GM19395 (cell line): Measurements from ENCODE around the gene NEXMIF.
"Not testable (repeated sequence)": the region's sequence is repeated elsewhere in the genome, so short reads cannot be mapped to it uniquely, and the experiment has no call there.

ENCODE experiments used
- ATAC-seq: cut with Tn5 transposase; IDR thresholded peaks from one replicate; pipeline ENCODE4 v1.9.1; 2021; ENCODE audit warnings: mild to moderate bottlenecking, moderate library complexity; ENCODE audit not compliant: unreplicated experiment

The NEXMIF gene

GRCh38 chrX:74925225-74926088, at the start of gene NEXMIF:
TSS of gene NEXMIF (minus strand) at chrX:74925452.
- ATAC-seq, result peak; percentile 62

- ATAC-seq, result not testable (repeated sequence)
These were observed 36.7 kb upstream of the NEXMIF start for GRCh38 chrX:74961962-74962361.

- ATAC-seq, result no peak
These were observed 24.5 kb upstream of the NEXMIF start for GRCh38 chrX:74949717-74950116.

- no peak for ATAC-seq
These were observed 15.2 kb upstream of the NEXMIF start for GRCh38 chrX:74940414-74940813.

GRCh38 chrX:74931214-74931613, 6.0 kb upstream of the NEXMIF start:
- no peak for ATAC-seq

- peak; percentile 54 for ATAC-seq
These were observed 615 bp downstream of the NEXMIF start for GRCh38 chrX:74924449-74925224.

- ATAC-seq, result peak; percentile 9
These were observed 1.3 kb downstream of the NEXMIF start for GRCh38 chrX:74923942-74924448.

- peak; percentile 78 for ATAC-seq
These were observed 2.2 kb downstream of the NEXMIF start for GRCh38 chrX:74922922-74923543.

GRCh38 chrX:74911494-74911893, 13.8 kb downstream of the NEXMIF start:
- ATAC-seq, result peak; percentile 73

GRCh38 chrX:74906417-74906816, 18.8 kb downstream of the NEXMIF start:
- ATAC-seq, result no peak

GRCh38 chrX:74902806-74903205, 22.4 kb downstream of the NEXMIF start:
- no peak for ATAC-seq

- ATAC-seq, result no peak
These were observed 32.7 kb downstream of the NEXMIF start for GRCh38 chrX:74892561-74892960.

GRCh38 chrX:74890676-74891430, 34.4 kb downstream of the NEXMIF start:
- peak; percentile 91 for ATAC-seq

GRCh38 chrX:74882383-74882782, 42.9 kb downstream of the NEXMIF start:
- not testable (repeated sequence) for ATAC-seq

- no peak for ATAC-seq
These were observed 59.5 kb downstream of the NEXMIF start for GRCh38 chrX:74865725-74866124.

- no peak for ATAC-seq
These were observed 72.0 kb downstream of the NEXMIF start for GRCh38 chrX:74853255-74853654.

GRCh38 chrX:74835566-74835965, 89.7 kb downstream of the NEXMIF start:
- ATAC-seq, result no peak

- ATAC-seq, result not testable (repeated sequence)
These were observed 105.5 kb downstream of the NEXMIF start for GRCh38 chrX:74819797-74820196.

GRCh38 chrX:74814681-74815080, 110.6 kb downstream of the NEXMIF start:
- no peak for ATAC-seq

GRCh38 chrX:74804574-74804973, 120.7 kb downstream of the NEXMIF start:
- no peak for ATAC-seq
